Measurements from ENCODE around the gene ERCC2.

The ERCC2 gene

GRCh38 chr19:45400192-45400591 is 29.8 kb upstream of the ERCC2 start:
- no peak for DNase-seq

- DNase-seq, result no peak
Observed at GRCh38 chr19:45395821-45396617, 25.6 kb upstream of the ERCC2 start.

- no peak for DNase-seq
Observed at GRCh38 chr19:45391871-45392665, 21.7 kb upstream of the ERCC2 start.

- DNase-seq, result no peak
Observed at GRCh38 chr19:45391346-45391745, 21.0 kb upstream of the ERCC2 start.

GRCh38 chr19:45385392-45386221 is 15.2 kb upstream of the ERCC2 start:
- DNase-seq, result no peak

GRCh38 chr19:45382426-45382825 is 12.1 kb upstream of the ERCC2 start:
- DNase-seq, result no peak

- DNase-seq, result no peak
Observed at GRCh38 chr19:45380107-45380506, 9.7 kb upstream of the ERCC2 start.

GRCh38 chr19:45376045-45376724 is 5.8 kb upstream of the ERCC2 start:
- DNase-seq, result no peak

GRCh38 chr19:45368737-45369340 is 1.5 kb downstream of the ERCC2 start:
- DNase-seq, result no peak

- DNase-seq, result no peak
Observed at GRCh38 chr19:45368127-45368526, 2.2 kb downstream of the ERCC2 start.

- no peak for DNase-seq
Observed at GRCh38 chr19:45364696-45365095, 5.7 kb downstream of the ERCC2 start.

GRCh38 chr19:45363861-45364459 is 6.4 kb downstream of the ERCC2 start:
- no peak for DNase-seq

GRCh38 chr19:45362291-45362690 is 8.1 kb downstream of the ERCC2 start:
- DNase-seq, result no peak

GRCh38 chr19:45361608-45362007 is 8.8 kb downstream of the ERCC2 start:
- DNase-seq, result no peak

- DNase-seq, result no peak
Observed at GRCh38 chr19:45358213-45358792, 12.1 kb downstream of the ERCC2 start.

- no peak for DNase-seq
Observed at GRCh38 chr19:45357445-45357783, 13.0 kb downstream of the ERCC2 start.

GRCh38 chr19:45356760-45357444 is 13.5 kb downstream of the ERCC2 start:
- no peak for DNase-seq

GRCh38 chr19:45355910-45356309 is 14.5 kb downstream of the ERCC2 start:
- DNase-seq, result no peak

GRCh38 chr19:45355402-45355801 is 15.0 kb downstream of the ERCC2 start:
- DNase-seq, result no peak

GRCh38 chr19:45354241-45354842 is 16.0 kb downstream of the ERCC2 start:
- DNase-seq, result no peak

Measured in activated CD8-positive, alpha-beta memory T cell treated with anti-CD3 and anti-CD28 coated beads for 24 hours (primary cell).